ENCODE measurements around the gene CATSPERD. TPM values are rescaled to one million over a fixed set of nuclear protein-coding genes. Genes with fewer than 3 reads are reported as not detected.

Gene CATSPERD, protein sequence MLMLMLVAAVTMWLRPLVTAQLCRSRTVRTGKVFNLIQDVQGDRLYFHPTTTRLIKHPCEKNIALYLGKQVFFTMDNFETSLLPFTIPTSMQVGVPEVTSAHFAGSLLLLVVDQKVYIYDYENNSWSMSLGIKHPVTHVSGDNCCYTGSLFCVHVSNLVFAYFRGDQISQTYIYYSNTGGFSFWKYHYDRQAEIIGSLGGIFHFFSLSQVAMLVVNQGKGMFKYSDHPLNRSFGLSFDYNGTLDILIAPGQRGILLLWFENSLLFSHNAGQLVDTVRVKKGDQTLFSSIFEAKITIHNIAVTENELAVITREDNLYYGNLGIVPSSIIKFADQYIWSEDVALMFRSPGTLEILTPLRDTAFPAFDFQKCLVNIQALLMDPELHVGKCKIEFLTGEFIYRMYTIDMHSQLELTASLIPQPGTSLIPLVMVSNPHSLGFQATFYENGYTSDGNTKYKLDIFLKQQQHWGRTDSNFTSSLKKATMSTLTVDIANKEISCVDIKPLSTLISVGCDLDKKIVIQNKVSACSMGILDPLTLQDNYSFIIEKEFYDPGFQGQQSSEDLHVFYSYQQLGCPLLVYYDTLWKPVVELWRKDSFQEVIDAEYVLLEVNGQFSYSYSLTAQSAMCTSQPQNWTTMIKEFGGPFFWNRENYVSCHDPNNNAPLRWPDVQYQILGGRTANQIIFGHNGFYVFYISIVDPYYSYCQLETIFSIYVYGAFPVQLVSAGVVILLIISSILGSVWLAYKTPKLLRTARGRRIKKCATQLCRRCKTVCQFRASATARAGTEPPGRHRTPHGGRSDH
- not detected in 2 replicates for total RNA-seq (2014; rRNA removed; shearing (Covaris generic))

DNA sequence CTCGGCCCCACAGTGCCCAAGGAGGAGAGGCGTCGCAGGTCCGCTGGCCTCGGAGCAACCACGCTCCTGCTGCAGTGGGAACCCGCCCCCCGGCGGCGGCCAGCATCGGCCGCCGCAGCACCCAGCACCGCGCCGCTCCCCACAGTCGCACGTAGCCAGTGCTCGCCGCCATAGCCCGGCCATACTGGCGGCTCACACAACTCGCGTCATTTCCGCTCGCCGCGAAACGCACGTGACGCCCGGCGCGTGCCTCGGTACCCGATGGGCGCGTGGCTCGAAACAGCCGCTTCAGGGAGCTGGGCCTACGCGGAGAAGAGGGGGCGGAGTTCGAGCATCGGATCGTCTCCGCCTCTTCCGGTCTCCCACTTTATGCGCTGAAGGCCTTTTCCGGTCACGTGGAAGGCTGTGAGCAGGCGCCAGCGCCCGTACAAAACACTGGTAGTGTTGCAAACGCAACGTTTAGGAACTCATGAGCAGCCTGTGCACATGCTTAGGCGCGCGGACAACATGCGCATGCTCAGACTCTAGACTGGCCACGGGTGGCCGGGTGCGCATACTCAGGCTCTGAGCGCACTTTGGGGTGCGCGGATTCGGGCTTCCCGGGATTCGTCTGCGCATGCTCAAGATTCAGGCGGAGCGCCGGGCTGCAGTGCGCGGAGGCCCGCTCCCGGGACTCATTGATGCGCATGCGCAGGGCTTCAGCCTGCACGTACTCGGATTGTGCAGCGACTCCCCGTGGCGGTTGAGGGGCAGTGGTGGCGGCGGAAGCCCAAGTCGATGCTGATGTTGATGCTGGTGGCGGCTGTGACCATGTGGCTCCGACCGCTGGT lies at the start of gene CATSPERD, which contains the start of gene LONP1:
CATSPERD (plus strand) TSS at position 677 of the 830 bp plus-strand sequence; CDS start at position 778, 101 bp downstream.
LONP1 (minus strand) TSS at position 186 of the 830 bp plus-strand sequence; CDS start at position 172, 14 bp downstream.
- peak; percentile 100 for DNase-seq (ENCODE audit: low read depth)

DNA sequence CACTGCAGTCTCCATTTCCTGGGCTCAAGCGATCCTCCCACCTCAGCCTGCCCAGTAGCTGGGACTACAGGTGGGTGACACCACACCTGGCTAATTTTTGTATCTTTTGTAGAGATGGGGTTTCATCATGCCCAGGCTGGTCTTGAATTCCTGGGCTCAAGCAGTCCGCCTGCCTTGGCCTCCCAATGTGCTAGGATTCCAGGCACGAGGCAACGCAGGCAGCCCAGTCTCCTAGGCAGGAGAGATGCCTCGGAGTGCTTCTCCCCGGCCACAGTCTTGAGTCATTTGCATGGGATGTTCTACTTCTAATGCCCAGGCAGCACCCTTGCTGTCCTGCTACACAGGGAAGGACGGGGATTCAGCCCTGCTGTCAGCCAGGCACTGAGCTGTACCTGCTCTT lies 48.8 kb upstream of the CATSPERD start:
- DNase-seq (ENCODE audit: low read depth), result no peak

DNA sequence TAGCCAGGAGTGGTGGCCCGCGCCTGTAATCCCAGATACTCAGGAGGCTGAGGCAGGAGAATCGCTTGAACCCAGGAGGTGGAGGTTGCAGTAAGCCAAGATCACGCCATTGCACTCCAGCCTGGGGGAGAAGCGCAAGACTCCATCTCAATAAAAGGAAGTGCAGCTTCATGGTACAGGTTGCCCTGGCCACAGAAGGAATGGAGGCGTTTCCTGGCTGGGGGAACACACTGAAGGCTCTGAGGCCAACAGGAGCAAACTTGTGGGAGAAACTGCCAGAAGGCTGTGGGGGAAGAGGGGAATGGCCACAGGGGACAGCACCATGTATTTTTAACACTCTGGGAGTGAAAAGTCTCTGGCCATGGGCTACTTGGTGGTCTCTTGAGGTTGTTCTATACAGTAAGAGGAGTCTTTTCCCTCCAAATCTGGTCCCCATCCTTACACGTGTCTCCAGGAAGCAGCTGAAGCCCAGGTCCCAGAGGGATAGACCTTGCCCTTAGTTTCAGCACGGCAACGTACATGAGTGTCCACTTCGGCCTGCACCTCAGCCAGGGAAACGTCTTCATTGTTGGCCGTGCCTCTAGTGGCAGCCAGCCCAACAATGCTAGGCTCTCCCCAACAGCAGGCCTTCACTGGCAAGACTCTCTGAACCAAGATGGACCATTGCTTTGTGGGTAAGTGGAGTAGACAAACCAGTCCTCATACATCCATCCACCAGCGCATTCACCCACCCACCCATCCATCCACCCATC lies 47.6 kb upstream of the CATSPERD start:
- no peak for DNase-seq (ENCODE audit: low read depth)

DNA sequence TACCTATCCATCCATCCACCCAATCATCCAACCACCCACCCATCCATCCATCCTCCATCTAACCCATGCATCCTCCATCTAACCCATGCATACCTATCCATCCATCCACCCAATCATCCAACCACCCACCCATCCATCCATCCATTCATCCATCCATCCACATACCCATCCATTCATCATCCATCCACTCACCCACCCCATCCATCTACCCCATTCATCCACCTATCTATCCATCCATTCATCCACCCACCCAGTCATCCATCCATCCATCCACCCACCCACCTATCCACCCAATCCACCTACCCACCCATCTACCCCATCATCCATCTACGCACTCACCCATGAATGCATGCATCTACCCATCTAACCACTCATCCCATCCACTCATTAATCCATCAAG lies 46.7 kb upstream of the CATSPERD start:
- no peak for DNase-seq (ENCODE audit: low read depth)

DNA sequence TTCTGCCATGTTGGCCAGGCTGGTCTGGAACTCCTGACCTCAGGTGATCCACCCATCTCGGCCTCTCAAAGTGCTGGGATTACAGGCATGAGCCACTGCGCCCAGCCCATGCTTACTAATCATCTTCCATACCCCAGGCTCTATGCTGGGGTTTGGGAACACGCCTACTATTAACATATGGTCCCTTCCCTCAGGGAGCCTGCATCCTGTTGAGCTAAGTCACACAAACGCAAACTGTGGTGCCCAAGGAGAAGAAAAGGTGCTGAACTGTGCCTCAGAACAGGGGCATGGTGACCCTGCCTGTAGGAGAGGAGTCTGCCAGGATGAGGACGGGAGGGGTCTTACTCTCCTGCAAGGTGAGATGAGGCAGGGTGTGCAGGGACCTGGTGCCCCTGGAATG lies 45.7 kb upstream of the CATSPERD start:
- no peak for DNase-seq (ENCODE audit: low read depth)

DNA sequence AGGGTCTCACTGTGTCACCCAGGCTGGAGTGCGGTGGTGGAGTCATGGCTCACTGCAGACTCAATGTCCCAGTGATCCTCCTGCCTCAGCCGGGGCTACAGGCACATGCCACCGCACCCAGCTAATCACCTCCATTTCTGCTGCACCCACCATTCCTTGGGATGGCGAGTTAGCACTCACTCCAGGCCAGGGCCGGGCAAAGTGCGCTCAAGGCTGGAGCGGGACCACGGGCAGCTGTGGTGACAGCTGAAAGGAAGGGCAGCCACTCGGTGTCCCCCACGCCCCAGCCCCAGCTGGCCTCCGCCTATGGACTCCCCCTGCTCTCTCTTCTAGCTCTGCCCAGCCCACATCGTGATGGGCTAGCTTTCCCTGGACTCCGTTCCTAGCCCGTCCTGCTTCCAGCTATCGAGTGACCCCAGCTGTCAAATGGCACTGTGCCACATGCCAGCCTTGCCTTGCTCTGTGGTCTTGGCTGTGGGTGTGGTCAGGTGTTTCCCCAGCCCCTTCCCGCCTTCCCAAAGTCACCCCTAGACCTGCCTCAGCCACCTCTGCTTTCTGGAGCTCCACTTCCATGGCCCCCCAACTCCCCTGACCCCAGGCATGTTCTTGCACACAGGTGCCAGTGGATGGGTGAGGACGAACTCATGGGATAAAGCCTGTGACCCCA lies 44.2 kb upstream of the CATSPERD start:
- DNase-seq (ENCODE audit: low read depth), result no peak

DNA sequence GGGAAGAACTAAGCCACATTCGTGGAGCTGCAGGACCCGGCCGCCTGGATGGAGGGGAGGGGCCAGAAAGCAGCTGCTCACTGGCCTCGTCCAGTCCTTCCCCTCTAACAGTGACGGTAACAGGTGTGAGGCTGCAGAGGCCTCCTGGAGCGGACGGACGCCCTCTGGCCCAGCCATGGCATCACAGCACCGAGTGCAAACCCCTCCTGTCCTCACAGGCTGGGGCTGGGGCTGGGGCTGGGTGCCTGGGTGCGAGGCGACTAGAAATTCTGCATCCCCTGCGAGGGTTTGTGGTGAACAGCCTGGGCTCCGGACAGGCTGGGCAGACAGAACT lies 43.7 kb upstream of the CATSPERD start:
- no peak for DNase-seq (ENCODE audit: low read depth)

DNA sequence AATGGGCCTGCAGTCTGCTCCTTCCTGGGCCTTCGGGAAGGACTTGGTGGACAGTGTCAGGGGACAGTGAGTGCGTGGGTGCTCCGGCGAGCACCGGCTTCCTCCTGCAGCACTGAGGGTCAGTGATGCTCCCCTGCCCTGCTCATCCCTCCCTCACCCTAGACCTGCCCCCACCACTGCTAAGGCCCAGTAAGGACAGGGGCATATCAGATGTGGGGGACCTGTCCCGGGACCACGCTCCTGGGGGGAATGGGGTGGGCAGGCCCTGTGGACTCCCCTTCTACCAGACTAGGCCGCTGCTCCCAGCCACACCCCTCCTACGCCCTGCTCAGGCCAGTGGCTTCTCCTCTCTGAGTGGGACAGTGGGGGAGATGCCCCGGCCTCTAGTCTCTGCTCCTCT lies 43.3 kb upstream of the CATSPERD start:
- DNase-seq (ENCODE audit: low read depth), result no peak

DNA sequence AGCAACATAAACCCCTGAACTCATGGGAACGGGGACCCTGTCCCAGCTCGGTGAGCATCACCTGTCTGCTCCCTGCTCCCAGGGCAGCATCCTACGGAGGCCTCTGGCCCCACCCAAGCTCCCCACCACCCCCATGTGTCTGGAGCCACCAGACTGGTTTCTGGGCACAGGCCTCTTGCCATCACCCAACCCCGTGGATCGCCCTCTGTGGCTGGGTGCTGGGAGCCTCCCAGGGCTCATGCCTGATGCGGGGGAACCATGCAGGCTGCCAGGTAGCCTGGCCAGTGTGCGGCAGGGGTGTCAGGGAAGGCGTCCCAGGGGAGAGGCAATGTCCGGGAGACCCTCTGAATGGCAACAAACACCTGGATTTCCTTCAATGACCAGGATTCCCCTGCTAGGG lies 42.9 kb upstream of the CATSPERD start:
- DNase-seq (ENCODE audit: low read depth), result no peak

DNA sequence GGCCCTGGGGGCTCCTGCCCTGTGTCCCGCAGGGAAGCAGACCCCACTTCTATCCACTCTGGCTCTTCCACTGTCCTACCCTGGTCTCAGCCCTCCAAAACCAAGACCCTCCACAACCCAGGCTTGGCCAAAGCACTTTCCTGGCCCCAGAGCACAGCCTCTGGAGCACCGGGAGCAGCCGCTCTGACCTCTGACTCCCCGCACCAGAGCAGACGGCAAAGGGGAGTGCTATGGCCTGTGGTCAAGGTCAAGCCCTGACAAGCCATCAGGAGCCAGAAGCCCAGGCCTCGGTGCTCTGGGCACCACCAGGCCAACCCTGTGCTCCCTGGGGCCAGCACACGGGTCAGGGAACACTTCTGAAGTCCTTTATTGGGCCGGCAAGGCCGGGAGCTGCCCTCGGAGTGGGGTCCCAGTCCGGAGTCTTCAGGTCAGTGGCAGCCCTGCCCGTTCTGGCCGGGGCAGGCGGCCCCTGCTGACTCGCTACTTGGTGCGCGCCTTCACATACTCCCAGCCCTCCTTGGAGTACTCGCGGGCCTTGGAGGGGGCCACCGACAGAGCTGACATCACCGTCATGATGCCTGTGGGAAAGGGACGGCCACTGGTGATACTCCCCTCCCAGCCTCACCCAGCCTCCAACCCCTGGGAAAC lies 42.2 kb upstream of the CATSPERD start:
- DNase-seq (ENCODE audit: low read depth), result no peak

DNA sequence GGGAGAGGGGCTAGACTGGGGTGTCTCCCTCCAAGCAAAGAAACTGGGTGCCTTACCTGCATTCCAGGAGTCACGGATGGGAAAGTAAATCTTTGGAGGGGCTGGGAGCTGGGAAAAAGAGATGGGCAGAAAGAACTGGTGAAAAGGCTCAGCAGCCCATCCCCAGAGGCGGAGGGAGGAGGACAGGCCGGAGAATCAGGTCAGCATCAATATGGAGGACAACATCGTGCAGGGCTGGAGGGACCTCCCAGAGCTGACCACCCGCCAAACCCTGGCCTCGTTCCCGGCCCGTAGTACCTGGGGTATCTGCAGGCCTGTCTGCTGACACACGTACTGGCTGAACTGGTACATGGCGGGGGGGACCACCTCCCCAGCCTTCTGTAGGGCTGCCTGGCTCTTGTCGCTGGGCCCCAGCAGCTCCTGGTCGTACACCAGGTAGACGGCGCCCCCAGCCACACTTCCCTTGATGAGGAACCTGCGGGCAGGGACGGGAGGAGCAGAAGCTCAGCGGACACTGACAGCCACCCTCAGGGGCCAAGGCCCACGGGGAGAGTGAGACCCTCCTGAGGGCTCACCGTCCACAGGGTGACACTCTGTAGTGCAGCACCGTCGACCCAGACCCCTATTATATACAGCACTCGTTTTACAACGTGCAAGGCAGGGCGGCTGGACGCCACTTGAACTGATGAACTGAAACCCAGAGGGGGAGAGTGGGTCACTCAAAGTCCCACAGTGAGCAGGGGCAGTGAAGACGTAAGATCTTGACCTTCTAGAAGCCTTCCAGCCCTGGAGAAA lies 41.0 kb upstream of the CATSPERD start:
- no peak for DNase-seq (ENCODE audit: low read depth)

DNA sequence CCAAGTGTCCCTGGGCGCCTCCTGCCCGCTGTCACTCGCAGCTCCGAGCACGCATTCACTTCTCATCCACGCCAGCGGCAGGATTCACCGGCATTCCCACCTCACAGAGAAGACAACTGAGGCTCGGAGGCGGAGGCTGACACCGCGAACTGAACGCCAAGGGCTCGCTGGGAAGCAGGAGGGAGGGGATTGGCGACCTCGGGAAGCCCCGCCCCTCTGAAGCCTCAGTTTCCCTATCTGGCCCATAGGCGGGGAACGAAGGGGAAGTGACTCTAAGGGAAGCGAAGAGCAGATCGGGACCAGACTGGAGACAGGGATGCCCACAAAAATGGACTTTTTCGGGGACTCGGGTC lies 40.4 kb upstream of the CATSPERD start:
- DNase-seq (ENCODE audit: low read depth), result no peak

DNA sequence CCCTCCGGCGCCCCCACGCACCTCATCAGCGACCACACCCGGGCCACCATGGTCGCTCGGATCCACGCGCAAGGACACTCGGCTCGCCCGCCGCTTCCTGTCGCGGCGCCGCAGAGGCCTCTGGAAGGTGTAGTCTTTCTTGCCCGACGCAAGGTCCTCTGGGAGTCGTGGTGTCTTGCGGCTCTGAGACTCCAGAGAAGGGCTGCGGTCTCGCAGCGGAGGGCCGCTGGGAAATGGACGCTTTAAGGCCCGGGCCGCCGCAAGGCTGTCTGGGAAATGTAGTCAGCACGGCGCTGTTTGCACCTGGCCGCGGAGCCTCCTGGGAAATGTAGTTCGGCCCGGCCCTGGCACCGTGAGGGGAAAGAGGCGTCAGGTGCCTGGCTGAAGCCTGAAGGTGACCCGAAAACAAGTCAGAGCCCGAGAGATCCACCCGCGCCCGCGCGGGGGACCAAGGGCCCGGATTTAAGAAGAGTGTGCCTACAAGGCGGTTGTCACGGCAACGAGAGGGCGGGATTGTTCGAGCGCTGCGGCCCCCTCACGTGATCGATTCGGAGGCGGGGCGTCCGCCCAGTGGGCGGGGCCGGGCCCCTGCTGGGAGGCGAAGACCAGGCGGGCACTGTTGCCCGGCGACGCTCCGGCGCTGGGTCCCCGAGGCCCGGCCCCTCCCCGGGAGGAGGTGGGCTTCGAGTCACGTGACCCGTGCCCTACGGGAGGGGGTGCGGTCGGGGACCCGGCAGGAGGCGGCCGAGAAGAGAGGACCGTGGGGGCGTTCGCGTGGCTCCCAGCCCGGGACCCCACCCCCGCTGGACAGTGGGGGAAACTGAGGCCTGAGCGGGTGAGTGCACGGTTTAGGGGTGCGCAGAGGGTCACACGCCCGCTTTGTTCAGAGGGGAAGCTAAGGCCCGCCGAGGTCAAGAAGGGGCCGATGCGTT lies 39.7 kb upstream of the CATSPERD start, which contains the start of the genes HSD11B1L and MICOS13:
HSD11B1L (plus strand) TSS at position 591 of the 932 bp plus-strand sequence. CDS start 3,806 bp downstream, outside the sequence.
MICOS13 (minus strand) TSS at position 80 of the 932 bp plus-strand sequence; CDS start at position 50, 30 bp downstream.
- peak; percentile 99 for DNase-seq (ENCODE audit: low read depth)

DNA sequence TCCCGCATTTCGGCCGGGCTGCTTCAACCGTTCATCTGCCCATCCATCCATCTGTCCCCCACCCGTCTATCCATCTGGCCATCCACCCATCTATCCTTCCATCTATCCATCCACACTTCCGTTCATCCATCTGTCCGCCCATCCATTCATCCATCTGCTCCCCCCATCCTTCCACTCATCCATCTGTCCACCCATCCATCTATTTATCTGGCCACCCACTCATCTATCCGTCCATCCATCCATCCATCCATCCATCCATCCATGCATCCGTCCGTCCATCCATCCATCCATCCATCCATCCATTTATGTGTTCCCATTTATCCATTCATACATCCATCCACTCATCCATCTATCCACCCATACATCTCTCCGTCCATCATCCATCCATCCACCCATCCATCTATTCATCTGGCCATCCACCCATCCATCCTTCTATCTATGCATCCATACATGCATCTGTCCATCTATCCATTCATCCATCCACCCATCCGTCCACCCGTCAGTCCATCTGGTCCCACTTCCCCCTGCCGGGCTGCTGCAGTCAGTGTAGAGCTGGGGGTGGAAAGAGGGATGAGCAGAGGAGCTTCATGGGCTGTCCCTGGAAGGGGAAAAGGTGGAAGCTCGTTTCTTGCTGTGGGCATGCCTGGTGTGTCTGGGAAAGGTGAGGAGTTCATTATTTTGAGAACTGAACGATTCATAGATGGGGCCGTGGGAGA lies 38.9 kb upstream of the CATSPERD start:
- DNase-seq (ENCODE audit: low read depth), result no peak

DNA sequence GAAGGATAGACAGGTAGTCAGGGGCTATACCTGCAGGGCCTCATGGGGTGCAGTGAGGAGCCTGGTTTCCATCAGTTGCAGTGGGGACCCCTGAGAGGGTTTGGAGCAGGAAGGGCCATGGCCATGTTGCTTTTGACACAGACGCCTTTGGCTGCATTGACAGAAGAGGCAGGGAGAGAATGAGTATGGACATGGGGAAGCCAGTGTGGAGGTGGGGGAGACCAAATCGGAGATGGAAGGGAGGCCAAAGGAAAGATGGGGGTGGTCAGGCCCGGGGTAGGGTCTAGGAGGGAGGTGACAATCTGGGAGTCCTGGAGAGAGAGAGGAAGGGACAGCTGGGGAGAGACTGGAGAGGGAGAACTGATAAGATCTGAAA lies 38.3 kb upstream of the CATSPERD start:
- no peak for DNase-seq (ENCODE audit: low read depth)

DNA sequence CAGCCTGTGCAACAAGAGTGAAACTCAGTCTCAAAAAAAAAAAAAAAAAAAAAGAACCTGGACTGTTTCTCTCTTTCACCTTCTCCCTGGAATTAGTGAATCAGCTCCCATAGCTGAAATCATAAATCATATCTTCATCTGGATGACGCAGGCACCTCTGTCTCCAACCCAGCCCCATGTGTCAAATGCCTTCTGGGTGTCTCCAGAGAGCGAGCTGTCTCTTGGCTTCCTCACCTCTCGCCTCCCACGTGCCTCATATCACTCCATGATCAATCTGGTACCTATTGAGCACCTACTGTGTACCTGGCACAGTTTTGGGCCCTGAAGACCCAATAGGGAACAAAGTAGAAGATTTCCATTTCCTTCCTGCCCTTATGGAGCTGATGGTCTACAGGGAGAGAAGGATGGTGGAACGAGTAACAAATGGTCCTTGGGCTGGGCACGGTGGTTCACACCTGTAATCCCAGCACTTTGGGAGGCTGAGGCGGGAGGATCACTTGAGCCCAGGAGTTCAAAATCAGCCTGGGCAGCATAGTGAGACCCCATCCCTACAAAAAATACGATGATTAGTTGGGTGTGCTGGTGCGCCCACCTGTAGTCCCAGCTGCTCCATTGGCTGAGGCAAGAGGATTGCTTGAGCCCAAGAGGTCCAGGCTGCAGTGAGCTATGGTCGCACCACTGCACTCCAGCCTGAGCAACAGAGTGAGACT lies 37.1 kb upstream of the CATSPERD start:
- DNase-seq (ENCODE audit: low read depth), result no peak

All from Daoy (cell line).